Stimulated activated CD8-positive, alpha-beta memory T cell treated with anti-CD3 and anti-CD28 coated beads, Interleukin-12 subunit alpha, Interleukin-12 subunit beta, amount 100 ng/mL, for 4 hours (primary cell): ENCODE results near the gene PRSS12.

Experiments
- DNase-seq: peaks from one replicate; pipeline ENCODE4 v3.0.0-alpha.2; 2020; ENCODE audit warnings: low read depth

Gene PRSS12

GRCh38 chr4:118357601-118358000 is 4.8 kb upstream of the PRSS12 start:
- no peak for DNase-seq

GRCh38 chr4:118356731-118357130 is 3.9 kb upstream of the PRSS12 start:
- DNase-seq, result no peak

DNA sequence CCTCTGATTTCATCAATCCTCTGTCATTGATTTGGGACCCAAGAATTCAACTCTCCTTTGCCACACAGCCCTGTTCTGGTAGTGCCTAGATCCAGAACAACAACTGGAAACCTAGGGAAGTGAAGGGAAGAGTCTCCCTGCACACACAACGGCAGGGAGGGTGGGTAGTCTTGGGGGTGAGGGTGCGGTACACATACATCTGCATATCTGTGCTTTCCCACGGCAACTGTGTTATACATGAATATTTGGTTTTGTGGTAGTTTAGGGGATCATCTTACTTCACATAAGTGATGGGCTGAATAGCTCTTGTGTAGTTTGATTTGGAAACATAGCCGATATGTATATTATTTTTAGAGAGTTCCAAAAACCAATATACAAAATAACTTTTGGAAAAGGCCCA is 3.3 kb upstream of the PRSS12 start:
- no peak for DNase-seq

GRCh38 chr4:118354913-118355312 is 2.1 kb upstream of the PRSS12 start:
- DNase-seq, result no peak

DNA sequence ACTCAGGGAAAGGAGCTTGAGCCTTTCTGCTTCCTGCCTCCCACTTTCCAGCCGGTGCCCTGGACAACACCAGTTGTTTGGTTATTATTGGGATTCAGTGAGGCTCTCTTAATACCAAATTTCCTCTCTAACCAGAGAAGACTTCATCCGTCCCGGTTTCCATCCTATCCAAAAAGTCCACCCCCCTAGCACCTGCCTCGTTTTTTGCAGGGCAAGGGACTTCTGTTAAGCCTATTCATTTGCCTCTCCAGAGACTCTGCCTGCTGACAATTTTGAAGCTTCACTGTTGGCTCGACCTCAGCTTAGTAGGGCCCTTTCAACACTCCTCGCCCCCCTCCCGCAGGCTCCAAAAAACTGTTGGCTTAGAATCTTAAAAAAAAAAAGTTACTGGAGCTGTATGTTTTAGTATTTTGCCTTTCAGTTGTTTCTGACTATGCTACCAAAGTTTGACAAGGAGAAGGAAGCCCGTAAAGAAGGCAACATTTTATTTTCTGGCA is 779 bp upstream of the PRSS12 start:
- DNase-seq, result no peak

- no peak for DNase-seq
Measured at GRCh38 chr4:118351851-118352827, 664 bp downstream of the PRSS12 start.

GRCh38 chr4:118350961-118351360 is 1.8 kb downstream of the PRSS12 start:
- DNase-seq, result no peak

GRCh38 chr4:118348886-118349285 is 3.9 kb downstream of the PRSS12 start:
- no peak for DNase-seq

DNA sequence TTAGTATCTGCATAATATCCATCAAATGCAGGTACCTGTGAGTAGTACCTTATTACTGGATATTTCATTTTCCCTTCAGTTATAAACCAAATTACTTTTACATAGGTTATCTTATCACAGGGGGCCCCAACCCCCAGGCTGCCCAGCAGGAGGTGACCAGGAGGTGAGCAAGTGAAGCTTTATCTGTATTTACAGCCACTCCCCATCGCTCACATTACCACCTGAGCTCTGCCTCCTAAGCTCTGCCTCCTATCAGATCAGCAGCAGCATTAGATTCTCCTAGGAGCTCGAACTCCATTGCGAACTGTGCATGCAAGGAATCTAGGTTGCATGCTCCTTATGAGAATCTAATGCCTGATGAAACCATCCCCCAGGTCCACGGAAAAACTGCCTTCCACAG is 6.3 kb downstream of the PRSS12 start:
- no peak for DNase-seq

DNA sequence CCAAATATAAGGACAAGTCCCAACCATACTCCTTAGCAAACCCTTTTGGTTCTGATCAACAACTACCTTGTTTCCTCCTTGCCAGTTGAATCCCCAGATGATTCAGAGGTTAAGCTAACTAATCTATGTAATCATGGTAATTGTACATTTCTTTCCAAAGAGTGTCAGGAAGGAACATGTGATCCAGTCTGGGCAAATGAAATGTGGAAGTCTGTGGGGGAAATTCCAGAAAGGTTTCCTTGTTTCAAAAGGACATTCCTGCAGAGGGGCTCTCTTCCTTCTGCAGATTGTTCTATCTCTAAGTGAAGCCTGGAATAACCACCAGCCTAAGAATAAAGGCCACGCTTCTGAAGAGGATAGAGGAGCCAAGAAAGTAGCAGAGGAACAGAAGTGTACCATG is 7.0 kb downstream of the PRSS12 start:
- no peak for DNase-seq

- no peak for DNase-seq
Measured at GRCh38 chr4:118344801-118345200, 8.0 kb downstream of the PRSS12 start.

DNA sequence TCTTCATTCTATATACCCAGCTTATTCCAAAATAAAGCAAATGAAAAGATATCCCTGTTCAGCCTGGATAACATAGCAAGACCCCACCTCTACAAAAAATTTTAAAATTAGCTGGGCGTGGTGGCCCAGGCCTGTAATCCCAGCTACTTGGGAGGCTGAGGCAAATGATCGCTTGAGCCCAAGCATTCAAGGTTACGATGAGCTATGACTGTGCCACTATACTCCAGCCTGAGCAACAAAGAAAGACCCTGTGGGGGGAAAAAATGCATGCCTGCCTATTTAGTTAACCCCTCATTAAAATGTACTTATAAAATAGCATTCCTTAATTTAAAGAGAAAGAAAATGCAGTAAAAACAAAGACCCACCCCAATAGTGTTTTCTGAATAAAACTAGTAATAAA is 9.3 kb downstream of the PRSS12 start:
- no peak for DNase-seq

DNA sequence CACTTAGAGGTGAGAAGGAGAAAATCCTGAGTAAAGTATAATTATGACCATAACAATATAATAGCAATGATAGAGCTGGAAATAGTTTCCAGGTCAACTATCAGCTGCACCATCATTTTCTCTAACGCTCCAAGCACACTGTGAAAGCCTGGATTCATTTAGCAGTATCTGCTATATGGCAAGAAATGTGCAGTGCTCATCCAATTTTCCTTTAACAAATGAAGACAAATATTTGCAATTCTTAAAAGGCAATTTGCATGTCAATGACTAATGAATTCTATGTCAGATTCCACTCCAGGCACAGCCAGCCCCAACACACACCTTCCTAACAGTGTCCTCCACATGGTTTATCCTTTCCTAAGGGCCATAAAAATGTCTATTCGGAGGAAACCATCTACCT is 12.7 kb downstream of the PRSS12 start:
- DNase-seq, result no peak

- no peak for DNase-seq
Measured at GRCh38 chr4:118338981-118339765, 13.6 kb downstream of the PRSS12 start.

- no peak for DNase-seq
Measured at GRCh38 chr4:118338518-118338917, 14.3 kb downstream of the PRSS12 start.

DNA sequence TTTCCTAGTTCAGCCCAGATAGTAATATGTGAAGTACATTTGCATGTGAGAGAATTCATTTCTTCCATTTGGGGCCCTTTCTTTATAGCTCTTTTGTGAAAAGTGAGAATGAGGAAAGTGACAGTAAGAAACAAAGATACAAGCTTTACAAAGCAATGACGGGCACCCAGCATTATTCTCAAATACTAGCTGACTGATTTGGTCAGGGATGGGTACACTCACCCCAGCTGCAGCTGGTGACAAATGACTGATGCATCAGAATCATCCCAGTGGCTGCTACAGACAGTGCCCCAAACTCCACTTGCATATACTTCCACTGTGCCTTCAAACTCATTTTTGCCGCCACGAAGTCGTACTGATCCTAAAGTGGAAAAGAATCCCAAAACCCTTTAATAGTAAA is 14.8 kb downstream of the PRSS12 start:
- no peak for DNase-seq

DNA sequence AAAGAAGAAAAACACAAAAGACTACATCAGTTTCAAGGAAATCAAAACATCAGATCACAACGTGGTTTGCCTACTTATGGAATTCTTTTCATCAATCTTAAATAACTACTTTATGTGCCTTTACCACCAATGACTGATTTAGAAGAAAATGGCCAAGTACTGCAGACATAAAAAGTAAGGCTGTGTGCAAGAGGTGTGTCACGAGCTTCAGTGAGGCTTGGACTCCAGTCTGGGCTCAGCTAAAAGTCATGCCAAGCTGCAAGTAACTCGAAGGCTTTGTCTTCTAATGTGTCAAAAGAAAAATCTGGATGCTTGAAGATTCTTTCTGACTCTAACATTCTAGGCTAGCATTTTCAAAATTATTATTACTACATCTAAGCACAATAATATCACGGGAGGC is 17.0 kb downstream of the PRSS12 start:
- no peak for DNase-seq

- DNase-seq, result no peak
Measured at GRCh38 chr4:118335324-118335723, 17.5 kb downstream of the PRSS12 start.

DNA sequence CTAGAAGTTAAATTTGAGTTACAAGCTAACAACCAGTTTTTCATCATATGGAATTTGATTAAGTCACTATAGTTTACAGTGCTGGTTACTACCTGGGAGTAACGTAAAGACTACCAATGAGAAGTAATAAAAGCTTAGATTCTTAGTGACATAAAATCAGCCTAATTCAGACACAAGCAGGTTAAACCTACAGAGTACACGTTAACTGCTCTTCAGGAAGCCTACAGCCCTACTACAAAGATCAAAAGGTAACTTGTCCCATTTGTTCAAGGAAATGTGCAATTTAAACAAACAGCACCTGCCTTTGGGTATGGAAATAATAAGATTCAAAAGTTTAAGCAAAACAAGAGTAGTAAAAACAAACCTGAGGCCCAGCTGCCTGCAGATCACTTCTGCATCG is 21.5 kb downstream of the PRSS12 start:
- no peak for DNase-seq

- no peak for DNase-seq
Measured at GRCh38 chr4:118329849-118330248, 23.0 kb downstream of the PRSS12 start.

- no peak for DNase-seq
Measured at GRCh38 chr4:118327554-118328241, 25.1 kb downstream of the PRSS12 start.

DNA sequence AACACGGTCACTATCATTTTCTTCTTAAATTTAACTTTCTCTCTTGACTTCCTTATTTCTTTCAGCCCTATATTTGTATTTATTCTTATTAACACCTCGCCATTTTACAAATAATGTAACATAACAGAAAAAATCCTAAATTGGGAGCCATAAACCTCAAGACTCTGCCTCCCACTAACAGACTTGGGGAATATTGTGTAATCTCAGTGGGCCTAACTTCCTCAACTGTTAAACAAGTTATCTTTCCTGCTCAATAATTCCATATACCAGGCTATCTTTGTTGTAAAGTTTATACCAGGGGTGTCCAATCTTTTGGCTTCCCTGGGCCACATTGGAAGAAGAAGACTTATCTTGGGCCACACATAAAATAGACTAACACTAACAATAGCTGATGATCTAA is 26.2 kb downstream of the PRSS12 start:
- DNase-seq, result no peak
